Skin epidermis (tissue), 12 donors: ENCODE results near the gene FCMR.
"Not testable (repeated sequence)": the region's sequence is repeated elsewhere in the genome, so short reads cannot be mapped to it uniquely, and the experiment has no call there.

ENCODE experiments used
- H3K27ac ChIP-seq, 21 experiments: fragments of 200-600 bp; sonication (generic) in 11 of 21; one replicate each; pipeline ENCODE4 v1.5.0; 2020; ENCODE audit warnings: mild to moderate bottlenecking in 3 of 21, inconsistent platforms in 2 of 21, moderate library complexity in 2 of 21
- H3K4me3 ChIP-seq, 7 experiments: fragments of 200-600 bp; sonication (generic) in 2 of 7; one replicate each; pipeline ENCODE4 v1.5.0; 2020; ENCODE audit warnings: inconsistent platforms in 2 of 7, mild to moderate bottlenecking in 2 of 7, moderate library complexity in 1 of 7

Gene FCMR

DNA sequence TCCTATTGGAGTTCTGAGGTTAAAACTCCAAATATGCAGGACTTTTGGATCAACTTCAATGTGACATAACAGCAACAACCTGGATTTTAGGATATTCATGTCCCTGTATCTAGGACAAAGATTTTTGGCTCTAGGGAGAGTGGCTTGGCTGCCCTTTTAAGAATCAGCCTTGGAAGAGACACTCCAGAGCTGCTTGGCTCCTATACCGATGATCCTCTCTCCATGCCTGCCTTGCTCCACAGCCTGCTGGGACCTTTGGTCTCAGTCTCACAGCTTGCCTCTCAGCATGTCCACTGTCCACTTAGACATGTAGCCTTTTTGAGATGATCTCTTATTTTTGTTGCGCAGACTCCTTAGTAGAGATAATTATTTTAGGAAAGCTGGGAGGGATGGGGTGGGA, 4.5 kb upstream of the FCMR start:
- no peak overlapping the region for H3K27ac ChIP-seq
- no peak overlapping the region for H3K4me3 ChIP-seq

DNA sequence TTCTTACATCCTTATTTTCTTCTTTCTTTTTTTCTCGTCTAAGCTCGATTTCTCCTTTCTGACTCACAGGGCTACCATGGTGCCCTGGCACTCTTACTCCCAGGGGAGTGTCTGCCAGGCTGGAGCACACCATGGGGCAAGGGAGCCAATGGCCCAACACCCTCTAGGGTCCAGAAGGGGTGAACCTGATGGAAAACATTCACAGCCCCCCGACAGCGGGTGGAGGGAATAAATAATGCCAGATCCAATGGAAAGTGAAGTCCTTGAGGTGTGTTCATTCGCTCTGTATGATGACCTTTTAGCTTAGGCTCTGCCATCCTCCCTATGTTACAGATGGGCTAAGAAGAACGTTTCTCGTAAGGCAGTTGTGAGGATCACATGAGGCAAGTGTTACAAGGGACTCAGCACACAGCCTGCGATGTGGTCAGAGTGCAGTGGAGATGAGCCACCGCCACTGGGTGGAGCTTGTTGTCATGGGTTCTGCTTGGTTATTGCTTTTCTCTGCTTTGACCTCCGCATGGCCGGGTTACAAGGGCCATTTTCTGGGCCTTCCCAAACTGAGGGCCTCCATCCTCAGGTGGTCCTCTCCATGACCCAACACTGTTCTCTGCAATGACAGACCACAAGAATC, 3.5 kb upstream of the FCMR start:
- no peak overlapping the region for H3K4me3 ChIP-seq
- peak overlapping the region in 10 of 21 experiments; percentile 1 to 96 (median 68) for H3K27ac ChIP-seq

DNA sequence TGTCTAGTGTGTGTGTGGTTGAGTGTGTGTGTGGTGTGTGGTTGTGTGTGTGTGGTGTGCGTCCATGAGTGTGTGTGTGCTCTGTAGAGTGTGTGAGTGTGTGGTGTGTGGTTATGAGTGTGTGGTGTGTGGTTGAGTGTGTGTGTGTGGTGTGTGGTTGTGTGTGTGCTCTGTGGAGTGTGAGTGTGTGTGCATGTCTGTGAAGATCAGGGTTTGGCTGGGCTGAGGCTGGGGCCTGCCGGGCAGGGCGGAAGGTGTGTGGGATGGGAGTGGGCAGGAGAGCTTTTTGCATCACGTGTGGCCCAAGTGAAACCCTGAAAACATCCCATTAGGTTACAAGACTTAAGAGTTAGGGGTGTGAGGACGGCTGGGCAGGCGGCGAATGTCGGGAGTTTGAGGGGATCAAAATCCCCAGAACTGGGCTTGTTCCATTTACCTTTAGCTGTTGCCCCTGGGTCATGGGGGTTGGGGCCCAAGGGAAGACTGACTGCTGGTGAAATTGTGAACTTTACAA, 2.9 kb upstream of the FCMR start:
- Histone ChIP-seq H3K4me3 (no peak overlapping the region), H3K27ac (peak overlapping the region in 10 of 21 experiments; percentile 1 to 96 (median 68))

DNA sequence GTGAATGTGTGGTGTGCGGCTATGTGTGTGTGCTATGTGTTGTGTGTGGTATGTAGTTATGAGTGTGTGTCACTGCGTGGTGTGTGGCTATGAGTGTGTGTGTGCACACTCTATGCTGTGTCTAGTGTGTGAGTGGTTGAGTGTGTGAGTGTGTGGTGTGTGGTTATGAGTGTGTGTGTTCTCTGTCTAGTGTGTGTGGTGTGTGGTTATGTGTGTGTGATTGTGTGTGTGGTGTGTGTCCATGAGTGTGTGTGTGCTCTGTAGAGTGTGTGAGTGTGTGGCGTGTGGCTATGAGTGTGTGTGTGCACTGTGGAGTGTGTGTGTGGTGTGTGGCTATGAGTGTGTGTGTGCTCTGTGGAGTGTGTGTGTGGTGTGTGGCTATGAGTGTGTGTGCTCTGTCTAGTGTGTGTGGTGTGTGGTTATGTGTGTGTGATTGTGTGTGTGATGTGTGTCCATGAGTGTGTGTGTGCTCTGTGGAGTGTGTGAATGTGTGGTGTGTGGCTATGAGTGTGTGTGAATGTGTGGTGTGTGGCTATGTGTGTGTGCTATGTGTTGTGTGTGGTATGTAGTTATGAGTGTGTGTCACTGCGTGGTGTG, 2.3 kb upstream of the FCMR start:
- not testable (repeated sequence) for H3K4me3 ChIP-seq
- peak overlapping the region in 8 of 21 experiments; percentile 24 to 96 (median 84) for H3K27ac ChIP-seq

DNA sequence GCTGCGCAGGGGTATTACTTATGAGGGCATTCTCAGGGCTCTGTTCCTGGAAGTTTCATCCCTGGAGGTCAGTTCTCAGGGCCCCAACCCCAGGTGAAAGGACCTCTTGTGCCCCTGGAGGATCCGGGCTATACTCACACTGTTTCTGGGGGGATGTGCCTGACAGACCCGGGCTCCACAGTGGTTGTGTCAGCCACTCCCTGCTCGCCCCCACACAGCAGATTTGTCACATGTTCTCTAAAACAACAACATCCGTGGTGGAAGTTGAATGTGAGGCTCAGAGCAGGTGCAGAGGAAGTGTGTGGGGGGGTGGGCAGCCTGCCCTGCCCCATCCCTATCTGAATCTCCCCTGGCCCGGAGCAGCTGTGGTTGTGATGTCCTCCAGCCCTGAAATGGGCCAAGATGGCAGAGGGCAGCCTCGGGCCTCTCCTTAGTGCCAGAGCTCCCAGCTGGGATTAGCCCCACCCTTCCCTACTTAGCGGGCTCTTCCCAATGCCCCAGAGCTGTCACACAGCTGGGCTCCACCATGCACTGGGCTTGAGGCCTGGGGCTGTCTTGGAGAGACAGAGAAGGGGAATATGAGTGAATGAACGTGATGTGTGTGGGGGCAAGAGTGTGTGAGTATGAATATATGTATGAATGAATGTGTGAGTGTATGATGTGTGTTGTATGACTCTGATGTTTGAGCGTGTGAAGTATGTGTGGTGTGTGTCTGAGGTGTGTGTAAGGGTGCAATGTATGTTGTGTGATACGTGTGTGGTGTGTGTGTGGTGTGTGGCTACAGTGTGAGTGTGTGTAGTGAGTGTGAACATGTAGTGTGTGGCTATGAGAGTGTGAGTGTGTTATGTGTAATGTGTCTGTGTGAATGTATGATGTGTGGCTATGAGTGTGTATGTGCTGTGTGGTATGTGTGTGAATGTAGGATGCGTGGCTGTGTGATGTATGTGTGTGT, 1.5 kb upstream of the FCMR start:
- Histone ChIP-seq H3K4me3 (peak overlapping the region in 1 of 7 experiments; percentile 6), H3K27ac (peak overlapping the region in 16 of 21 experiments; percentile 1 to 96 (median 75))

DNA sequence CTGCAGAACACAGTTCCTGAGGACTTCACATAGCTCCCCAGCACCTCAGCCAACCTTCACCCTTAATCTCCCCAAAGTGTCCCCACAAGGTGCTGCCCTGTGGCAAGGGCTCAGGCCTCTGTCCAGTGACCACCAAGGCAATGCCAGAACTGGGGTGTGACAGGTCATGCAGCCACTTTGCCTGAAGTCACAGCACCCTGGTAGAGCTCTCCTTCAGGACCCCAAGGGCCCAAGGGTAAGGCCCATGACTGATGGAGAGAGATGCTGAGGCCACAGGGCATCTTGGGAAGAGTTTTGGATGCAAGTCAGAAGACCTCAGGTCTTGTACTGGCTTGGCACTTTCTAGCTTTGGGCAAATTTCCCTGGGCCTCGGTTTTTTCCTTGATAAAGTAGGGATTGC, 783 bp upstream of the FCMR start:
- H3K4me3 ChIP-seq: peak overlapping the region in 1 of 7 experiments; percentile 6
- peak overlapping the region in 16 of 21 experiments; percentile 1 to 96 (median 75) for H3K27ac ChIP-seq

DNA sequence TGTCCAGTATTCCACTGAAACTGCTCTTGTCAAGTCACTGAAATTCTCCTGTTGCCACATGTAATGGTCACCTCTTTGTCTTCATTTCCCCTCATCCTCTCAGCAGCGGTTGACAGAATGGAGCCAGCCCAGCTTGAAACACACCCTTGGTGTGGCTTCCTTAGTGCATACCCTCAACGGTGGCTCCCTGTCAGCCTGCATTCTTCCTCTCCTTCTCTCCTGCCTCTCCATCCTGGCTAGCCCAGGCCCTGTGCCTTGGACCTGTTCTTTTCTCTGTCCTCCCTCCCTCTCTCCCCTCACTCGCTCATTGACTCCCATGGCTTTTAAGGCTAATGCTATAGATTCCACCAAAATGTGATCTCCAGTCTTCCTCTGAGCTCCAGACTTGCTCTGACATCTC, 3.7 kb downstream of the FCMR start:
- Histone ChIP-seq H3K27ac (peak overlapping the region in 1 of 21 experiments; percentile 2), H3K4me3 (no peak overlapping the region)

DNA sequence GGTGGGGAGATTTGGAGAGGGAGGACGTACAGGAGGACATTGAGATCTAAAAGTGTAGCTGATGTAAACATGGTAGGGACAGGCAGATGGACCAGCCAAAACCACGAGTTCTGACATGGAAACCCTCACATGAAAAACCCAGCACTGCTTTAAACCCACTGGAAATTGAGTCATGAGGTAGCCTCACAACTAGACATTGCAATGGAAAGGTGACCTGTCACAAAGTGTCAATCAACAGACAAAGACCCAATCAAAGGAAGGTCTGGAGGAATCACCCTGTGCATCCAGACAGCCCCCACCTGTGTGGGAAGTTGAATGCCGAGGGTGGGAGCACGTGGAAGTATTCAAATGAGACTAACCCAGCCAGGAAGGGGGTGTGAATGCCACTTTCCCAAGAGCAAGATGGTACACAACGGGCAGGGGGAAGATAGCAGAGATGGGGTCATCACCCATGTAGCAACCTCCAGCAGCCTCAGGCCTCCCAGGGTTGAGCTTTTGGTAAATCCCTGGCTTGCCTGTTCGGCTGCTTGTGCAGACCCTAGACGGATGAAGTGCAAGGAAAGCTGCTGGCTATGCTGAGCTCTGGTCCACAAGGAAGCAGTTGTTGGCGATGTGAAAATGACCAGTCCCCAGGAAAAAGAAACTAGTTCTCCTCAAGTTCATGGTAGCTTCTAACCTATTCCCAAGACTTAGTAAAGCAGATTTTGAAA, 5.6 kb downstream of the FCMR start:
- Histone ChIP-seq H3K27ac (peak overlapping the region in 1 of 21 experiments; percentile 3), H3K4me3 (no peak overlapping the region)

DNA sequence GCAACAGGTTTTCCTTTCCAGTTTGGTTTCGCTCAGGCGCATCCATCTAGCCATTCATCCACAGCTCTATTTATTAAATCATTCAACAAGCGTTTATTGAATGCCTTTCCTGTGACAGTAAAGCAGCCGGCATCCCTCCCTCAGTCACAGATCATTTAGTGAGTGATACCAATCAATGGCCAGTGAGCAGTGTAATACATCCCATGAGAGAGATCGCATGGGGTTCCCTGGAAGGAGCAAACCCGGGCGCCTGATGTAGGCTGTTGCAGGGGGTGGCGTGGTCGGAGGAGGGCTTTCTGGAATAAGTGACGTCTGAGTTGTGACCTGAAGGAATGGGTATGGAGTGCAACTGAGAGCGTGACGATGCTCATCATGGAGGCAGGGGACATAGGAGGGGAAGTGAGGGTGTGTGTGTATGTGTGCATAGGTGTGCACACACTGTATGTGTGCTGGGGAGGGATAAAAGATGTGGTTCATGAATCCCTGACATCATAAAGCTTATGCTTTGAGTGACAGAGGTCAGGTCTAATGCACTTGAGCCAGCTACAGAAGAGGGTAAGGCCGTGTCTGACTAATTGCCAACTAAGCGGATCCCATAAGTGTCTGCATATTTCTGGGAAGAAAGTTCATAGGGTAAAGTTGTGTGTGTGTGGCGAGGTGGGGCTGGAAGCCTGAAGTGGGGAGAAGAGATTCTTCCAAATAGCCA, 6.6 kb downstream of the FCMR start:
- H3K4me3 ChIP-seq: no peak overlapping the region

DNA sequence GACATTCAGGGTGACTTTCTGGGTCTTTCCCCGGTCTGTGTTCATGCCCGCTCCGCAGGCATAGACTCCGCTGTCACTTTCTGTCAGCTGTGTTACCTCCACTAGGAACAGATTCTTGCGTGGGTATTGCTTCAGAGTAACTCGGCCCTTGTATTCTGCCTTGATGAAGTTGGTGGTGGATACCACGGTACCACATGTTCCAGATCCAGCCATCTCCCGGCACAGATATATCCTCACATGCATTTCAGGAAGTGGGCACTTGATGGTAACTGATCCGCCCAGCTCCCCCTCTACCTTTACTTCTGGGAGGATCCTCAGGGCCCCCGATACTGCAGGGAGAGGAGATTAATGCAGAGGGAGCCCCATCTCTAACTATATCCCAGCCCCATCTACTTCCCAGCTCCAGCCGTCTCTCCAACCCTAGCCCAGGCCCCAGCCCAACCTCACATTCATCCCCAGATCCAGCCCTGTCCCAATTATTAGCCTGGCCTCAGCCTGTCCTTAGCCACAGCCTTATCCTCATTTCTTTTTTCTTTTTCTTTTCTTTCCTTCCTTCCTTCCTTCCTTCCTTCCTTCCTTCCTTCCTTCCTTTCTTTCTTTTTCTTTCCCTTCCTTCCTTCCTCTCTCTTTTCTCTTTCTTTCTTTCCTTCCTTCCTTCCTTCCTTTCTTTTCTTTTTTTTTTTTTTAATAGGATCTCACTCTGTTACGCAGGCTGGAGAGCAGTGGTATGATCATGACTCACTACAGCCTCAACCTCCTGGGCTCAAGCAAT, 7.8 kb downstream of the FCMR start:
- Histone ChIP-seq H3K4me3 (no peak overlapping the region), H3K27ac (no peak overlapping the region)

More for the DNA sequence above, 6.6 kb downstream of the FCMR start:
- H3K27ac ChIP-seq: no peak overlapping the region

DNA sequence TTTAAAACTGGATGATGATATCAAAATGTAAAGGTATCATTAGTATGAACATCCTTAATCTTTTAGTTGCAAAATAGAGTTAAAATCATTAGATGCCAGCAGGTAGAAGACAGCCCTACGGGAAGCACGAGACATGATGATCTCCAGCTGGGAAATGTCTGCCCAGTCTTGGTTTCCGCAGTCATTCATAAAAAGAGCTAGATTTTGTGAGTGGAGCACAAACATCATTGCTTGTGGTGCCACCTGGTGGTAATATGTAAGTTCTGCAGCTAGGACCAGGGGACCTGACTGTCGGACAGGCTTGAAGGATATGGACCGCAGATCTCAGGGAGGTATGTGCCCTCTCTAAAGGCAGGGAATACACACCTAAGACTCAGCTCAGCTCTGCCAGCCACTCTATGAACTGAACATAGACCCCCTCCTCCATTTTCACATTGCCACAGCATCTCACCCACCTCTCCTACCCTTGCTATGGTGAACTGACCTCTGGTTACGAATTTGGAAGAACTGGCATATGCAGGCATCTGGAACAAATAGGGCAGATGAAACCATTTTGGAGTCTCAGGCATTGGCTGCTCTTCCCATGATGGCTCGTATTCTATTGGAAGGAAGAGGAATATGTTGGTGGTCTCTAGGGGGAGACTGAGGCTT, 9.2 kb downstream of the FCMR start:
- Histone ChIP-seq H3K4me3 (no peak overlapping the region), H3K27ac (no peak overlapping the region)

DNA sequence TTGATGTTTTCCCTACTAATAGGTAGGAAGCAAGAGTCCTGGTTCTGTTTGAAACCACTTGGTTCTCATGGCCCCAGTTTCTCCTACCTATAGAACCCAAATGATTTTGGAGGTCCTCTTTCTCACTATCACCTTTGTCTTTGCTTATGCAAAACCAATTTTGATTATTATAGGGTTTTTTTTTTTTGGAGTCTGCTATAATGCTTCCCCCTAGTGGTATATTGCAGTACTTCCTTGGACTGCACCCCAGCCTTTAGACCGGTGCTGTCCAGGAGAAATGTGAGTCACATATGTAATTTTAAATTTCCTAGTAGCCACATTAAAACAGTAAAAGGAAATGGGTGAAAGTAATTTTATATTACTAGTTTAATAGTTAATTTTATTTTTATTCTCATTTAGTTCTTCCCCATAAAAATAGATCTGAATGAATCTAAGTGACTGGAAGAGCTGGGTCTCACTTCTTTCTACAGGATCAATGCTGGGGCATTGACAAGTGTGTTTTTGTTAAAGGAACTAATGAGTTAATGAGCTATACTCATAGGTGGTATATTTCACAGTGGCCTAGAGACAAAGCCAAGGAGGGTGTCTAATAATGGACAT, 10.6 kb downstream of the FCMR start:
- no peak overlapping the region for H3K27ac ChIP-seq
- no peak overlapping the region for H3K4me3 ChIP-seq

DNA sequence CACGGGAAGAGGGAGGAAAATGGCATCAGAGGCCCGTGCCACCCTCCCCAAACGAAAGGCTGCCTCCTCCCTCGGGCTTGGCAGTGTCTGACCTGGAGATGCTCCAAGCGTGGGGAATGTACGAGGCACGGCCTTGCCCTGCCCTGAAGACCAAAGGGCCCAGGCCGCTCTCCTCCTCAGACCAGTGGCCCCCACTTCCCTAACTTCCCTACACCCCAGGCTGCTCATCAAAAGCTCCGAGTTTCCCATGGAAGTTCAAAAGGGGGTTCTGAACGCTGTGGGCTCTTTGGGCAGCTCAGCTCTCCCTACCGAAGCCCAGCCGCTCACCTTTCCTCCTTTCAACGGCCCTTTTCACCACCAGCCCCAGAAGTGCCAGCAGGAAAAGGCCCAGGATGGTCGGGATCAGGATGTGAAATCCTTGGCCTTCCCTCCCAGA, 11.8 kb downstream of the FCMR start:
- Histone ChIP-seq H3K27ac (peak overlapping the region in 16 of 21 experiments; percentile 22 to 85 (median 66)), H3K4me3 (peak overlapping the region; percentile 25 to 46 (median 42))

DNA sequence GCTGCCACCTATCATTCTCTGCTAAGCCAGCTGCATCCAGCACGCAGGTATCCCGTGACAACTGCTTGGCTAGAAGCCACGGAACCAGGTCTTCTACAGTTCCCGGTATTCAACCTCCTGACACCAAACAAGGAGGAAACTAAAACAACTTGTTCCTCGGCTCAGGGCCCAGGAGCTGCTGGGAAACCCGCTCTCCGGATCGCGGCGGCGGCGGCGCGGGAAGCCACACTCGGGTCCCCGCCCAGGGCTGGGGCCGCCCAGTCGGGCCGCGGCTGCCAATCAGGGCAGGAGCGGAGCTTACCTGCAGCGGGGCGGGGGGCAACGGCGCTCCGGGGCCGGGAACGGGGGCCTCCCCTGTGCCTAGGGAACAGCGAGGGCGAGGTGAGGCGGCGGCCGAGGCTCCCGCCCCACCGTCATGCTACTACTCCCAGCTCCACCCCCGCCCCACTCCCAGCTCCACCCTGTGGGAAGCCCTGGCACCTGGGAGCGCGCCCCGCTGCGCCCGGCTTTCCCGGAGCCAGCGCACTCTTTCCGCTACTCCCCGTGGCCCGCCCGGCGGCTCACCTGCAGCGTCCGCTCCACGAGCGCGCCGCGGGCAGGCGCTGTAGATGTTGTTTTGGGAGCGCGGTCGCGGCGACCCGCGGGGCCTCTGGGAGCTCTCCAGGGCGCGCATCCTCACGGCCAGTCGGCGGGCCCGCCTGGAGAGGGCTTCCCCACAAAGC, 12.4 kb downstream of the FCMR start:
- Histone ChIP-seq H3K27ac (peak overlapping the region in 20 of 21 experiments; percentile 7 to 85 (median 62)), H3K4me3 (peak overlapping the region; percentile 25 to 46 (median 42))

DNA sequence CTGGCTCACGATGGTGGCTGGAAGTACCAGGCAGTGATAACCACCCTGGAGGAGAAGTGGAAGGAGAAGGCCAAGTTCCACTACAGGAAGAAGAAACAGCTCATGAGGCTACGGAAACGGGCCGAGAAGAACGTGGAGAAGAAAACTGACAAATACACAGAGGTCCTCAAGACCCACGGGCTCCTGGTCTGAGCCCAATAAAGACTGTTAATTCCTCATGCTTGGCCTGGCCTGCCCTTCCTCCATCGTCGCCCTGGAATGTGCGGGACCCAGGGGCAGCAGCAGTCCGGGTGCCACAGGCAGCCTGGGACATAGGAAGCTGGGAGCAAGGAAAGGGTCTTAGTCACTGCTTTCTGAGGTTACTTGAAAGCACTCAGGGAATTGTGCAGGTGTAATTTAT, 13.7 kb downstream of the FCMR start:
- H3K27ac ChIP-seq: no peak overlapping the region

DNA sequence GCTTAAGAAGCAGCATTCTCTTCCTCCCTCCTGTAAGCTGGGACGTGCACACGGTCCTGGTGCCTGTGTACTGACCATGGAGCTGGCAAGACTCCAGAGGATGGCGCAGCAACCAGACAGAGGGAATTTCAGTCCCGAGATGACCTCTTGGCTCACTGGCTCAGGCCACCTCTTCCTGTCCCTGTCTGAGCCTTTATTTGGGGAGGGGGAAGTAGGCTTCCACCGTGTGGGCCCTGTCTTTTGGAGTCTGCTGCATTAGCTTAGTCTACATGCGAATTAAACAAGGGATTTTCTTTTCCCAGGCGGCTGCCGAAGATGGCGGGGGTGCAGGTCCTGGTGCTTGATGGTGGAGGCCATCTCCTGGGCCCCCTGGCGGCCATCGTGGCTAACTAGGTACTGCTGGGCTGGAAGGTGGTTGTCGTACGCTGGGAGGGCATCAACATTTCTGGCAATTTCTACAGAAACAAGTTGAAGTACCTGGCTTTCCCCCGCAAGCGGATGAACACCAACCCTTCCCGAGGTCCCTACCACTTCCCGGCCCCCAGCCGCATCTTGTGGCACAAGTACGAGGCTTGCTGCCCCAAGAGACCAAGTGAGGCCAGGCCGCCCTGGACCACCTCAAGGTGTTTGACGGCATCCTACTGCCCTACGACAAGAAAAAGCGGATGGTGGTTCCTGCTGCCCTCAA, 14.3 kb downstream of the FCMR start:
- Histone ChIP-seq H3K27ac (no peak overlapping the region), H3K4me3 (no peak overlapping the region)

More for the DNA sequence above, 13.7 kb downstream of the FCMR start:
- H3K4me3 ChIP-seq: no peak overlapping the region
